ENCODE data around the gene MYO19. TPM values are rescaled to one million over a fixed set of nuclear protein-coding genes. Genes with fewer than 3 reads are reported as not detected.

Gene MYO19
- total and polyA plus RNA-seq, 9 of the 15 experiments (the other 6 are each of a cell fraction or from before 2014, with no cell fraction given), result 21.6 to 176 (median 129) TPM

GRCh38 chr17:36459601-36460000 is 75.1 kb downstream of the MYO19 start:
- Histone ChIP-seq H3K4me3 (no peak overlapping the region), H3K79me2 (ENCODE audit: control insufficient read depth, insufficient read depth, low read length) (no peaks in the 10 kb centered on the region), H3K27me3 (ENCODE audit: control insufficient read depth in 2 of 2, insufficient read depth in 2 of 2, low read length in 2 of 2) (peaks cover 0 to 24% of the 10 kb centered on the region in 2 experiments; a peak in 3 of 5 replicates), H3K9ac (ENCODE audit: insufficient read depth in 1 of 2, low read depth in 2 of 2, low read length in 2 of 2) (no peak overlapping the region), H3K27ac (ENCODE audit: extremely low read depth, low read depth, low read length) (no peak overlapping the region), H4K20me1 (replicated peaks; ENCODE audit: control insufficient read depth, insufficient read depth, low read length) (peaks cover 7% of the 10 kb centered on the region; the same call in 1 of the 2 replicates), H3K4me1 (replicated peaks in 1 of 2; ENCODE audit: control insufficient read depth in 2 of 2, insufficient read depth in 2 of 2, low read length in 2 of 2) (peaks cover 0 to 10% of the 10 kb centered on the region in 2 experiments; a peak in 2 of 5 replicates), H3K4me2 (ENCODE audit: insufficient read depth, low read length) (no peak overlapping the region), H2AFZ (ENCODE audit: low read depth, low read length) (no peak overlapping the region), H3K9me1 (ENCODE audit: control insufficient read depth, insufficient read depth, low read length) (no peaks in the 10 kb centered on the region), H3K9me3 (replicated peaks; ENCODE audit: control insufficient read depth, insufficient read depth, low read depth, low read length) (no peaks in the 10 kb centered on the region), H3K36me3 (ENCODE audit: control insufficient read depth, insufficient read depth, low read length) (no peaks in the 10 kb centered on the region)
- intact Hi-C loops (cut with micrococcal nuclease), result no loop called here
- FAIRE-seq, result no peak
- ChIA-PET POLR2A (interaction anchor here (0.7 kb wide), 1 partner anchor 23 kb away, joined by 3 read pairs; no protein-coding TSS in a partner anchor), CTCF (ENCODE audit: low intra/inter-chr PET ratio) (no interaction called here)
- no peak for DNase-seq (ENCODE audit: extremely low read depth in 1 of 4, low spot score in 3 of 4)
- ATAC-seq, result no peak
- no TSS peak for BruUV-seq (replicated peaks)
- 0% methylated on average over 7 of the region's 7 CpGs for WGBS (ENCODE audit: insufficient coverage, low coverage, missing lambda C conversion rate)
- in situ Hi-C loops (cut with MboI), result loop anchor here (25.0 kb wide), 1 partner anchor 97 kb away; no protein-coding TSS in a partner anchor
- TF ChIP-seq MTA3 (IDR thresholded peaks at IDR 0.05; ENCODE audit: borderline replicate concordance) (no peak), TFE3 (CRISPR knock-in tag; IDR thresholded peaks at IDR 0.05) (no peak), CREB3L1 (IDR thresholded peaks at IDR 0.05; ENCODE audit: borderline replicate concordance, low read depth) (no peak), RNF2 (IDR thresholded peaks at IDR 0.05) (no peak), LEF1 (IDR thresholded peaks at IDR 0.05) (no peak), ZNF212 (CRISPR knock-in tag; IDR thresholded peaks at IDR 0.05) (no peak), IRF2 (CRISPR knock-in tag; IDR thresholded peaks at IDR 0.05) (no peak), NCOR1 (IDR thresholded peaks at IDR 0.05) (no peak), NCOA1 (IDR thresholded peaks at IDR 0.05; ENCODE audit: low read depth) (no peak), ZBTB2 (IDR thresholded peaks at IDR 0.05) (no peak)

Data from K562 (cell line).